D721Med (cell line): ENCODE results near the gene POMGNT2.

Experiments
- DNase-seq: peaks from one replicate; pipeline ENCODE4 v3.0.0; 2011; ENCODE audit warnings: low spot score; ENCODE audit not compliant: insufficient read length
- FAIRE-seq: peaks from 2 replicates; lab custom pipeline; 2011; peaks lifted over from hg19 to GRCh38; lab: Jason Lieb, UNC
- CTCF ChIP-seq: IDR thresholded peaks from 2 replicates; pipeline ENCODE4 v1.5.1; 2012; ENCODE audit warnings: mild to moderate bottlenecking, control low read depth; ENCODE audit not compliant: insufficient read depth; ENCODE audit errors: missing control alignments

The POMGNT2 gene

GRCh38 chr3:43104039-43104438, 1.8 kb downstream of the POMGNT2 start:
- TF ChIP-seq CTCF: no peak
- DNase-seq: no peak
- peak; percentile 55 for FAIRE-seq

- no peak for DNase-seq
- no peak for FAIRE-seq
- no peak for TF ChIP-seq CTCF
Measured at GRCh38 chr3:43102773-43103480, 3.0 kb downstream of the POMGNT2 start.

GRCh38 chr3:43098761-43099160, 7.1 kb downstream of the POMGNT2 start:
- FAIRE-seq: no peak
- TF ChIP-seq CTCF: no peak
- DNase-seq: no peak

- FAIRE-seq (peak; percentile 64), DNase-seq (no peak)
Measured at GRCh38 chr3:43097400-43098080, 8.3 kb downstream of the POMGNT2 start.

GRCh38 chr3:43096761-43097160, 9.1 kb downstream of the POMGNT2 start:
- TF ChIP-seq CTCF: no peak
- FAIRE-seq (no peak), DNase-seq (no peak)

More at GRCh38 chr3:43097400-43098080, 8.3 kb downstream of the POMGNT2 start:
- TF ChIP-seq CTCF: no peak

GRCh38 chr3:43095370-43095769, 10.5 kb downstream of the POMGNT2 start:
- FAIRE-seq (no peak), DNase-seq (no peak)
- no peak for TF ChIP-seq CTCF

GRCh38 chr3:43094851-43095250, 11.0 kb downstream of the POMGNT2 start:
- FAIRE-seq: no peak
- TF ChIP-seq CTCF: no peak
- no peak for DNase-seq
